GM19351 (cell line): Measurements from ENCODE around the gene TRPT1.

Source experiments
- ATAC-seq: cut with Tn5 transposase; IDR thresholded peaks from one replicate; pipeline ENCODE4 v1.9.1; 2021; ENCODE audit warnings: mild to moderate bottlenecking, moderate library complexity; ENCODE audit not compliant: unreplicated experiment

The TRPT1 gene

GRCh38 chr11:64231546-64231945 is 5.6 kb upstream of the TRPT1 start:
- no peak for ATAC-seq

DNA sequence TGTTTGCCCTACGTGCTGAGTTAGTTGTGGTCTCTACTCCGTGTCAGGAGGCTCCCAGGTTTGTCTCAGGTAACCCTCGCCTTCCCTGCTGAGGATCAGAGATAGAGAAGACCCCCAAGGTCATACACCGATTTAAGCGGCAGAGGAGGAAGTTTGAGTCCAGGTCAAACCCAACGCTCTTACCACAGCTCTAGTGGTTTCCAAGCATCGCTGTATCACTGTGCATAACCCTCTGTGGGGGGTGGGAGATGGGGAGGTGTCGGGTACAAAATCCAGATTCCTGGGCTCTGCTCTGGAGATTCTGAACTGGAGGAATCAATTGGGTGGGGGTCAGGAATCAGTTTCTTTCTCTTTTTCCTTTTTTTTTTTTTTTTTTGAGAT is 5.0 kb upstream of the TRPT1 start:
- ATAC-seq = no peak

DNA sequence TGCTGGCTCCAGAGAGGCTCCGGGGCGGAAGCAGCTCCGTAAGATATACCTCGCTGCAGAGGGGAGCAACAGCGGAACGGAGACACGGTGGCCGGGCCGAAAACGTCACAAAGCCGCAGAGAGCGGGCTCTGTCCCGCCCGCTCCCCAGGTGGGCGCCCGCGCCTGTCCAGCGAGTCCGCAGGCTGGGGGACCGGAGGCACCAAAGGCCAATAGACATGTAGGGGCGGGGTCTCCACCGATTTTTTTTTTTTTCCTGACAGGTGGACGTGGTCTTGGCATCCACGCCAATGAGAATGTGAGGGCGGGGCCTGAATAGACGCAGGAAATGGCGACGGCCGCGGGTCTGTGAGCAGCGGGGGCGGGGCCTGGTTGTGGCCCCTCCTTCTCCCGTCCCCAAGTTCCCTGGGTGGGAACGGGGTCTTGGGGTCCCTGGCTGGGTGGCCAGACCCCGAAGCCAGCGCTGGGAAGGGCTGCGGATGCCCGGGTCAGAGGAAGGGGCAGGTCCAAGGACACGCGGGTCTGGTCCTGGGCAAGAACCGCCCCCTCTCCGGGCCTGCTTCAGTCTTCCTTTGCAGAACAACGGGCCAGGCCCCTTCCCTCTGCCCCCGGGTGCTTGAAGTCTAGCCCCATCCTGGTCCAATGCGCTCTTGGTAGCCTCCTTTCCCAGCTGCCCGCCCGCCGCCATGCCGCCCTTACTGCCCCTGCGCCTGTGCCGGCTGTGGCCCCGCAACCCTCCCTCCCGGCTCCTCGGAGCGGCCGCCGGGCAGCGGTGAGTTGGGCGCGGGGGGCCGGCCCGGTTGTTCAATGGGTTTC is 4.4 kb upstream of the TRPT1 start, which contains the start of gene DNAJC4:
DNAJC4 (plus strand) TSS at position 378 of the 814 bp plus-strand sequence; CDS start at position 685, 307 bp downstream.
- ATAC-seq = peak; percentile 38

DNA sequence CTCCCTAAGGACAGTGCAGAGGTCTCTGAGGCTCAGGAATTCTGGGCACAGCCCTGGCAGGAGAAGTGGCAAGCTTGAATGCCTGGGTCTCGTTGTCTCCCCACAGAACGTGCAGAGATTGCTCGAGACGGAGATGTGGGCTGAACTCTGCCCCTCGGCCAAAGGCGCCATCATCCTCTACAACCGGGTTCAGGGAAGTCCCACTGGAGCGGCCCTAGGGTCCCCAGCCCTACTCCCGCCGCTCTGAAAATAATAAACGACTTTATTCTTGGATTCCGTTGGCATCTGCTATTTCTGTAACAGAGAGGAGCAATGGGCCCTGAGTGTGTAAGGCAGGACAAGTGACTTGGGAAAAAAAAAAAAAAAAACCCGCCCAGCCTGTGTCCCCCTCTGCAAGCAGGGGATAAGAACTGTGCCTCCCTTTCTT is 3.8 kb upstream of the TRPT1 start:
- no peak for ATAC-seq

- ATAC-seq = no peak
Observed at GRCh38 chr11:64229090-64229743, 3.2 kb upstream of the TRPT1 start.

GRCh38 chr11:64227405-64227956 is 1.5 kb upstream of the TRPT1 start:
- ATAC-seq = no peak

DNA sequence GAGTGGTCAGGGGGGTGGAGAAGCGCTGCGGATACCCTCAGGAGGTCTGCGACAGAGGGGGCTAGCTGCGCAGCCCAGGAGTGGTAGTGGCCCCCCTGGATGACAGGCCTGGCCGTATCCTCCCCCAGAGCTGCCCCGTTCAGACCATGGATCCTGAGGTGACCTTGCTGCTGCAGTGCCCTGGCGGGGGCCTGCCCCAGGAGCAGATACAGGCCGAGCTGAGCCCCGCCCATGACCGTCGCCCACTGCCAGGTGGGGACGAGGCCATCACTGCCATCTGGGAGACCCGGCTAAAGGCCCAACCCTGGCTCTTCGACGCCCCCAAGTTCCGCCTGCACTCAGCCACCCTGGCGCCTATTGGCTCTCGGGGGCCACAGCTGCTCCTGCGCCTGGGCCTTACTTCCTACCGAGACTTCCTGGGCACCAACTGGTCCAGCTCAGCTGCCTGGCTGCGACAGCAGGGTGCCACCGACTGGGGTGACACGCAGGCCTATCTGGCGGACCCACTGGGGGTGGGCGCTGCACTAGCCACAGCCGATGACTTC is 593 bp upstream of the TRPT1 start:
- no peak for ATAC-seq

GRCh38 chr11:64224891-64225607 is 937 bp downstream of the TRPT1 start:
- no peak for ATAC-seq

DNA sequence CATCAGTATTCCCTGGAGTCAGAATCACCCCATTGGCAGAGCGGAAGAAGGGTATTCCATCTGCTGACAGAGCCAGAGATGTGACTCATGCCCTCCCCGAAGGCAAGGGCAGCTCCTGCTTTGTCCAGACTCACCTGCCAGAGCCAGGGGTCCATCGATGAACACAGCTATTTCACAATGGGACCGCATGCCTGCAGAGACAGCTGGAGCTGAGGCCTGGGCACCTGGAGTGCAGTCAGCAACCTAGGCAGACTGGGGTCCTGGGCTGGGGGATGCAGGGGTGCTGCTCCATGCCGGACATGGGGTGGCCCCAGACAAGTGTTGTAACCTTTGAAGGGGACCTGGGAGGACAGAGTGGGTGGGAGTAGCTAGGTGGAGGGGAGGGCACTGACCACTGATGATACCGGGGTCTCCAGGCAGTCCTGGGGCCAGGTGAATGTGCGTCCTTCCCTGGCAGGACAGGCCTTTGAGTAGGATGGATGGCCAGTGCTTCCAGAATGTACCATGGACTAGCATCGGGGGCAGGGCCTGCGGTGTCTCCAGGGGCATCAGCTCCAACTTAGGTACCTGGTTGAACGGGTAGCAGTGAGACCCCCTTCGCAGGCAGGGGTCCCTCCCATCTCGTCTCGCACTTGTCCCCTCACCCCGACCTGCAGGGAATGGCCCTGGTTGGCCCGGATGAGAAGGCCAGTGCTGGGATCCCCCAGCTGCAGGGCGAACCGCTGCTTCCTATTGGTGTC is 1.7 kb downstream of the TRPT1 start:
- no peak for ATAC-seq

- ATAC-seq = no peak
Observed at GRCh38 chr11:64223001-64223651, 2.9 kb downstream of the TRPT1 start.

DNA sequence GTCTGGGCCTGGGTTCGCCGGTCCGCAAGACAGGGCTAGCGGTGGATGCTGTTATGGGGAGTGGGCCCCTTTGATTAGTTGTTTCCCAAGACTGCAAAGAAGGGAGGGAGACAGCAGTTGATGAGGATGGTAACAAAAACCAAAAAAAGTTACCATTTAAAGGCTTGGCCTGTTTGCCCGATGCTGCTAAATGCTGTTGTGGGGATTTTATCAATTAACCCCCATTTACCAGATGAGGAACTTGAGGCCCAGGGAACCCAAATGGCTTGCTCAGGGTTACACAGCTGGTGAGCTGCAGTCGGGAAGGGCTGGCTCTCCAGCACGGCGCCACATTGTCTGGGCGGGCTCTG is 3.4 kb downstream of the TRPT1 start:
- no peak for ATAC-seq

GRCh38 chr11:64220798-64221197 is 5.2 kb downstream of the TRPT1 start:
- ATAC-seq = no peak

DNA sequence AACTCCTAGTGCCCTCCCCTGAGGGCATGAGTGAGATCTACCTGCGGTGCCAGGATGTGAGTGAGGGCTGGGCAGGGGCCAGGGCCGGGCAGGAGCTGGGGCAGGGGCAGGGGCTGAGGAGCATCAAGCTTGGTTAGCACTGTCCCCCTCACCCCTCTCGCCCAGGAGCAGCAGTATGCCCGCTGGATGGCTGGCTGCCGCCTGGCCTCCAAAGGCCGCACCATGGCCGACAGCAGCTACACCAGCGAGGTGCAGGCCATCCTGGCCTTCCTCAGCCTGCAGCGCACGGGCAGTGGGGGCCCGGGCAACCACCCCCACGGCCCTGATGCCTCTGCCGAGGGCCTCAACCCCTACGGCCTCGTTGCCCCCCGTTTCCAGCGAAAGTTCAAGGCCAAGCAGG is 5.7 kb downstream of the TRPT1 start:
- ATAC-seq = no peak

DNA sequence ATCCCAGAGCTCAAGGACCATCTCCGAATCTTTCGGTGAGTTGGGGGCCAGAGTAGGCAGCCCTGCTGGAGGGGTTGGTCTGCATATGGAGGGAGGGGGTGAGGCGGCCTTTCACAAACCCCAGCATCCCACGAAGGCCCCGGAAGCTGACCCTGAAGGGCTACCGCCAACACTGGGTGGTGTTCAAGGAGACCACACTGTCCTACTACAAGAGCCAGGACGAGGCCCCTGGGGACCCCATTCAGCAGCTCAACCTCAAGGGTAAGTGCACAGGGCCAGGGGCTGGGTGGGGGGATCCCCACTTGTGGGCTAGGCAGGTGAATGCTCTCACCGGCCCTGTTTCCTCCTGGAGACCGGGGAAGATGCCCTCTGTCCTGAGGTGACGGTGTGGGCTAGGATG is 6.2 kb downstream of the TRPT1 start:
- no peak for ATAC-seq

GRCh38 chr11:64219354-64219684 is 6.7 kb downstream of the TRPT1 start:
- ATAC-seq = no peak

GRCh38 chr11:64218628-64219353 is 7.2 kb downstream of the TRPT1 start:
- ATAC-seq = no peak

- ATAC-seq = no peak
Observed at GRCh38 chr11:64216879-64217278, 9.1 kb downstream of the TRPT1 start.

DNA sequence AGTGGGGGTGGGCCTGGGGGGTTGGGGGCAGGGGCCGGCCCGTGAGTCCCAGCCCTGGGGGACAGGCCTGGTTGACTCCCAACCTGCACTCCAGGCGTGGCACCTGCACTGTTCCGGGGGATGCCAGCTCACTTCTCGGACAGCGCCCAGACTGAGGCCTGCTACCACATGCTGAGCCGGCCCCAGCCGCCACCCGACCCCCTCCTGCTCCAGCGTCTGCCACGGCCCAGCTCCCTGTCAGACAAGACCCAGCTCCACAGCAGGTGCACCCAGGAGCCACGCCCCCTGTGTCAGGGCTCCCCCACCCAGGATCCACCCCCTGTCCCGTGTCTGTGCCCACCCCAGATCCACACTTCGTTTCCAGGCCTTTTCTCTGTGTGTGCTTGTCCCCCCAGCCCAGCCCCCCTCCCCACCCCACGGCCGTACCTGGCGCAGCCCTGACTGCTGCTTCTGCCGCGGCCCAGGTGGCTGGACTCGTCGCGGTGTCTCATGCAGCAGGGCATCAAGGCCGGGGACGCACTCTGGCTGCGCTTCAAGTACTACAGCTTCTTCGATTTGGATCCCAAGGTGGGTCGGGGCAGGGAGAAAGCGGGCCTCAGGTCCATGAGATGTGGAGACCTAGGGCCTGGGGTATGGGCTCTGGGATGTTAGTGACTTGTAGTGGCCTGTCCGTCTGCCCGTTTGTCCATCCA is 14.7 kb downstream of the TRPT1 start:
- ATAC-seq = no peak
